ENCODE results near the gene CNTFR.

Gene CNTFR

DNA sequence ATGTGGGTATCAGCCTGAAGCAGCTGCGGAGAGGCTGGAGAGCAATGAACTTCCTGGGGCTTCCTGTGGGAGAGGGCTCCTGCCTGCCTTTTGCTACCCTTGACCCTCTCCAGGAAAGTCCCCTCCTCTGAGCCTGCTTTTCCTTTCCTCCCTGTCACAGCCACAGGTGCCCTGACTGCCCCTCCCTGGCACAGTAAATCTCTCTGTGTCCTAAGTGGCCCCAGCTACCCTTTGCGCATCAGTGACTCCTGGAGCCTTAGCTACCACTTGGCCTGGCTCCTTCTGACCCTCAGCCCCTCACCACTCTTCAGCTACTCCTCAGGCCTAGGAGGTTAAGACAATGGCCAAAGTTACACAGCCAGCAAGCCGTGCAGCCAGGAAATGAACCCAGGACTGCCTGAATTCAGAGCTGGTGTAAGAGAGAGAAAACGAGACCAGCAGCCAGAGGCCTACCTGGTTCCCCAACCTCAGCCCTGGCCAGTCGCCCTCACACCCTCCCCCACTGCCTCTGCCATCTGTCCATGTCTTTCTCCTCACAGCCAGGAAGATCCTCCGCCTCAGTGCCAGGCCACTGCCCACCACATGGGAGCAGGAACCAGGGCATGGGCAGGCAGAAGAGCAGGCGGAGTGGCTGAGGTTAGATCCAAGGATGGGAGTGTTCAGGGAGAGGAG is 18.6 kb downstream of the CNTFR start:
- DNase-seq (ENCODE audit: low read depth in 1 of 2, low spot score in 1 of 2): no peak
- in situ Hi-C loops (cut with HindIII; ENCODE audit: low pct_unique_long_range_greater_than_20kb, low sequenced_read_pairs): no loop called here
- no peak for TF ChIP-seq JUND (IDR thresholded peaks at IDR 0.05; ENCODE audit: low read depth)

DNA sequence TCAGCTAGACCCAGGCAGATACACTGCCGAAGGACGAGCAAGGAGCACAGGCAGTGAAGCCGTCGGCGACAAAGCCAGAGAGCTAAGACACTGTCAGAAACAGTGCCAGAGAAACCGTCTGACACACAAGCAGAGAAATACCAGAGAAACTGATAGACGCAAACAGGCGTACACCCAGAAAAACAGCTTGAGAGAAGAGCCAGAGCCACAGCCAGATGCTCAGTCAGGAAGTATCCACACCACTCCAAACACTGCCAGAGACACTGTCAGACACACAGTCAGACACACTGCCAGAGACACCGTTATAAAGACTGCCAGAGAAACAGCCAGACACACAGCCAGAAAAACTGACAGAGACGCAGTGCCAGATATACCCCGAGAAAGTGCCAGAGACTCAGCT is 19.1 kb downstream of the CNTFR start:
- in situ Hi-C loops (cut with HindIII; ENCODE audit: low pct_unique_long_range_greater_than_20kb, low sequenced_read_pairs): no loop called here
- DNase-seq (ENCODE audit: low read depth in 1 of 2, low spot score in 1 of 2): no peak
- TF ChIP-seq JUND (IDR thresholded peaks at IDR 0.05; ENCODE audit: low read depth): no peak

DNA sequence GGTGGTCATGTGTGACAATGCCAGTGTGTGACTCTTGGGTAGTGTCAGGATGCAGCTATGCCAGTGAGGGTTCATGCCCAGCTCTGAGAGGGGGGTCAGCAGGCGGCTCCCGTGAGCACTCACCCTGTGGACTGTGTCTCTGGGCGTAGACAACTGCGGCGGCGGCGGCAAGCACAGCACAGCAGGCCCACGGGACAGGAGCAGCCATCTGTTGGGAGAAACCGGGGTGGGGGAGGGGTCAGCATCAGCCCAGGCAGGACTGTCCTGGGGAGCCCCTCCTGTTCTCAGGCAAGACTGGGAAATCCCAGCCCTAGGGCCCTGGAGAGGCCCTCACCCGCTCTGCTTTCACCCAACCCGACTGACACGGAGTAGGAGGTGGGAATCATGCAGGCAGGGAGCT is 20.8 kb downstream of the CNTFR start:
- no peak for TF ChIP-seq JUND (IDR thresholded peaks at IDR 0.05; ENCODE audit: low read depth)
- in situ Hi-C loops (cut with HindIII; ENCODE audit: low pct_unique_long_range_greater_than_20kb, low sequenced_read_pairs): no loop called here
- no peak for DNase-seq (ENCODE audit: low read depth in 1 of 2, low spot score in 1 of 2)

DNA sequence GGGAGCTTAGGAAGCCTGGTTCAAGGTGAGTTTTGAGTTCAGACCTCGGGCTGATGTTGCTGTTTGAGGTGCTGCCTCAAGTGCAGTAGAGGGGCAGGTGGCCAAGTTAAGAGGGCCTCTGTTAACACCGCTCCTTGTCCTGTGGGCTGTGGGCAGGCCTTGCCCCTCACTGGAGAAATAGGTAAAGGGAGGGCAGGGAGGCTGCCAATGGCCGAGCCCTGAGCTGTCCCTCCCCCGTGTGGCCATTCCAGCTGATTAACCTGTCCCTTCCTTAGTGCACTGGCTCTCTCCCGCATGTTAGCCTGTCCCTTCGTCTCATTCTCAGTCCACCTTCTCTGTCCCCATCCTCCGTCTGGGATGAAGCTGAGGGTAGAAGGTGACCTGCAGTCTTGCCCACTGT is 21.4 kb downstream of the CNTFR start:
- no peak for DNase-seq (ENCODE audit: low read depth in 1 of 2, low spot score in 1 of 2)
- in situ Hi-C loops (cut with HindIII; ENCODE audit: low pct_unique_long_range_greater_than_20kb, low sequenced_read_pairs): no loop called here
- TF ChIP-seq JUND (IDR thresholded peaks at IDR 0.05; ENCODE audit: low read depth): no peak

DNA sequence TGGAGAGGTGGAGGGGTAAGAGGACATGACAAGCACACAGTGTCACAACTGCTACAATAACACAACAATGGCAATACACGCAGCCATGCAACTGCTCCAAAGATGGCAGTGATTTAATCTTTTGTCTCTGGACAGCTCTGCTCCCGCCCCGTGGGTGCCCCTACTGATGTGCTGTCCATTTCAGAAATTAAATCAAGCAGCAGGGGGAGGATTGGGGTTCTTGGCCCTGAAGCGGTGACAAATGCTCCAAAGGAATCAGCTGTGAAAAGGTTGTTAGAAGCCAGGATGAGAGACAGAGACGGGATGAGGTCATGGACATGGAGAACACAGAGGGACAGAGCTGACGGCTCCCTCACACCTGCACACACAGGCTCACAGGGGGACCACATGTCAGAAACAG is 22.6 kb downstream of the CNTFR start:
- TF ChIP-seq JUND (IDR thresholded peaks at IDR 0.05; ENCODE audit: low read depth): no peak
- in situ Hi-C loops (cut with HindIII; ENCODE audit: low pct_unique_long_range_greater_than_20kb, low sequenced_read_pairs): no loop called here
- DNase-seq (ENCODE audit: low read depth in 1 of 2, low spot score in 1 of 2): no peak

DNA sequence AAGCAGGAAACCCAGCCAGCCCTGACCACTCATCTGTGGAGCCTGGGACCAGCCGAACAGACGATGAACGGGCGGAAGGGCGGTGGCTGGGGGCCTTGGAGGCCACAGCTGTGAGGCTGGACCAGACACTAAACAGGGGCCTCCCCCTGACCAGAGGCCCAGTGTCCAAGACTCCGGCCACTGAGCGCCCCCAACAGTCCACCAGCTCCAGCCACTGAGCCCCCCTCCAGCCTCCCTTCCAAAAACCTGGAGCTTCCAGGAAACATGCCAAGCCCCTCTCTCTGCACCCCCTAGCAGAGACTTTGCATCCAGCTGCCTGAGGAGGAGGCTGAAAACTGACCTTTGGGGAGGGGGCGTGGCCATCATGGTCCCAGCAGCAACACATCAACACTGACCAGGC is 23.2 kb downstream of the CNTFR start:
- in situ Hi-C loops (cut with HindIII; ENCODE audit: low pct_unique_long_range_greater_than_20kb, low sequenced_read_pairs): no loop called here
- no peak for TF ChIP-seq JUND (IDR thresholded peaks at IDR 0.05; ENCODE audit: low read depth)

DNA sequence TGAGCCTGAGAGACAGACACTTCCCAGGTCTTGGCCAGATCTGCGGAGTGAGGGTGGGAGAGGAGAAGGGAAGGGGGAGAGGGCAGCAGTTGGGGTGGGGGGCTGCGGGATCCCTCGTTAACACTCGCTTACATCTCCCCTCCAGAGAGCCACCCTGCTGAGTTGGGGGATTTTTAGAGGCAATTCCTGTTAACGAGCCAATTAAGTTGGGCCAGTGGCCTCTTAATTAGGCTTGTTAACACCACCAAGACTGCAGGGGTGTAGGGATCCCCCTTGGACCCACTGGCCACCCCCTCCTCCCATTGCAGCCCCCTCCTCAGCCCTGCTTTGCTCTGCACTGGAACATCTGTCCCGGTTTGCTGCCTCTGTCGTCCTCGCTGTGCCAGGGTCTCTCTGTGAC is 23.7 kb downstream of the CNTFR start:
- no peak for DNase-seq (ENCODE audit: low read depth in 1 of 2, low spot score in 1 of 2)

More for the DNA sequence above, 23.2 kb downstream of the CNTFR start:
- no peak for DNase-seq (ENCODE audit: low read depth in 1 of 2, low spot score in 1 of 2)

DNA sequence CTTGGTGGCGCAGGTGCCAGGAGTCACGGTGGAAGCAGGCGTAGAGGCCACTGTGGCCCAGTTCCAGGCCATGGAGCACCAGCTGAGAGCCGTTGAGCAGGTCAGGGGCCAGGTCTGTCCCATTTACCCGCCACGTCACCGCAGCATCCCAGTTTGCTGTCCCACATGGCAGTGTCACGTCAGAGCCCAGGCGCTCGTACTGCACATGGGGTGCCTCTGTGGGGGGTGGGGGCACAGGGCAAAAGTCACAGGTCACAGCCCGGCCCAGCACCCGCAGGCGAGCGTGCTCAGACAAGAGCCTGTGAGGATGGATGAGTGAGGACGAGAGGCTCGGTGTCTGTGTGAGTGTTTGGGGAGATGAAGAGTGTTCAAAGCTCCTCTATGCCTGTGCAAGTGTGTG is 24.9 kb downstream of the CNTFR start:
- no peak for DNase-seq (ENCODE audit: low read depth in 1 of 2, low spot score in 1 of 2)
- TF ChIP-seq JUND (IDR thresholded peaks at IDR 0.05; ENCODE audit: low read depth): no peak
- in situ Hi-C loops (cut with HindIII; ENCODE audit: low pct_unique_long_range_greater_than_20kb, low sequenced_read_pairs): no loop called here

More for the DNA sequence above, 23.7 kb downstream of the CNTFR start:
- TF ChIP-seq JUND (IDR thresholded peaks at IDR 0.05; ENCODE audit: low read depth): no peak
- in situ Hi-C loops (cut with HindIII; ENCODE audit: low pct_unique_long_range_greater_than_20kb, low sequenced_read_pairs): no loop called here

DNA sequence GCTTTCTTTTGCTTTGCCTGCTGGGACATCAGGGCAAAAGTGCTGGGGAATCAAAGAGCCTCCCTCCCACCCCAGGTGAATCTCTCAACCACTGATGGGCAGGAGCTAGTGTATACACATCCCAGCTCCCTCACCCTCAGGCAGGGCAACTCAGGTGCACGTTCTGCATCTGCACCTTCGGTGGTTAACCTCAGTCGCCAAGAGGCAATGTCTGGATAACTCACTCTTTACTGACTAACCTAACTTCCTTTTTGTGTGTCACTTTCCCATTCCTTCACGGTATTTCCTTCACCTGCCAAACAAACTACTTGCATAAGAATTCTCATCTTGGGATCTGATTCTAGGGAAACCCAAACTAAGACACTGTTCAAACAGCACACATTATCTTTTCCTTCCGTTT is 26.3 kb downstream of the CNTFR start:
- TF ChIP-seq JUND (IDR thresholded peaks at IDR 0.05; ENCODE audit: low read depth): no peak
- in situ Hi-C loops (cut with HindIII; ENCODE audit: low pct_unique_long_range_greater_than_20kb, low sequenced_read_pairs): no loop called here
- DNase-seq (ENCODE audit: low read depth in 1 of 2, low spot score in 1 of 2): no peak

DNA sequence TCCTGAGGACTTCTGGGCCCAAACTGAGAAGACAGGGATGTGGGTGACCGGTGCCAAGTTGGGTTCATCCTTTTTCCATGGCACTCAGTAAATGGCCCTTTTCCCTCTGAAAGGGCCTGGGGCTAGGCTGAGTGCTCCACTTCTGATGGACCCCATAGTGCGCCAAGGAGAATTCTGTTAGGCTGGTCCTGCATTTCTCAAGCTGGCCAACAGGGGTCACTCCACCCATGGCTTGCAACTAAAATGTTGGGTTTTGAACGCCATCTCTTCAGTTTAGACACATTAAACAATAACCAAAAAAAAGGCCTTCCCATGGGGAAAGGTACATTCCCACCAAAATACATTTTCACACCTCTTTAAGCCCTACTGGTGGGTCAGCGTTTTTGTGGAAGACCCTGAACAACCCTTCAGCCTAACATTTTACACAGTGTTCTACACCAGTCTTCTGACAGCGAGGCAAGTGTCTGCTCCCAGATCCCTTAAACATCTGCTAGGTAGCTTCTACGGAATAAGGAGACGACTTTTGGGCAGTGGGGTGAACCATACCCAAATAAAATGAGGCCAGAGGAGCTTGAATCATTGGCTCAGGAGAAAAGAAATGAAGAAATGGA is 27.3 kb downstream of the CNTFR start:
- no peak for TF ChIP-seq JUND (IDR thresholded peaks at IDR 0.05; ENCODE audit: low read depth)
- DNase-seq (ENCODE audit: low read depth in 1 of 2, low spot score in 1 of 2): no peak
- in situ Hi-C loops (cut with HindIII; ENCODE audit: low pct_unique_long_range_greater_than_20kb, low sequenced_read_pairs): no loop called here

DNA sequence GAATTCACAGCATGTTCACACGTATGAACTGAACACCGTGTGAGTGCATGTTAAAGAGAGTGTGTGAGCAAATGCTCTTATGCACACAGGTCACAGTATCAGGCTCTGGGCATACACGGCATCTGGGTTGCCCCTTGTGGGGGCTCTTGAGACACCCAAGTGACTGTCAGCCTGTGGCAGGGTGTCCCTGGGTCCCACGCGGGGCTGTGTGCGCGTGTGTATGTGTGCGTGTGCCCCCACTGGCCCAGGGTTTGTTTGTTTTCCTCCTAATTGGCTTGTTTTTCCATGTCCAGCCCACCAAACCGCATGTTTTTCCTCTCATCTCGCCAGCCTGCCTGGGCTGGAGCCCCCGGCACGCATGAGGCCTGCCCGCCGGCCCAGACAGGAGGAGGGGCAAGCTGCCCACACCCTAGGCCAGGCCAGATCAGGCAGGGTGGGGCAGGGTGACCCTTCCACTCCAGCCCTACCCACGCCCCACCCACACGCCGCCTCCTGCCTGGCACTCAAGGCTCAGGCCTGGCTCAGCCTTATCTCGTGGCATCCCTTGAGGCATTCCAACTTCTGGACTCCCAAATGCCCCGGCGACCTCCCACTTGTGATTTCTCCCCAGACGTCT is 28.8 kb downstream of the CNTFR start:
- DNase-seq (ENCODE audit: low read depth in 1 of 2, low spot score in 1 of 2): no peak
- in situ Hi-C loops (cut with HindIII; ENCODE audit: low pct_unique_long_range_greater_than_20kb, low sequenced_read_pairs): no loop called here
- no peak for TF ChIP-seq JUND (IDR thresholded peaks at IDR 0.05; ENCODE audit: low read depth)

DNA sequence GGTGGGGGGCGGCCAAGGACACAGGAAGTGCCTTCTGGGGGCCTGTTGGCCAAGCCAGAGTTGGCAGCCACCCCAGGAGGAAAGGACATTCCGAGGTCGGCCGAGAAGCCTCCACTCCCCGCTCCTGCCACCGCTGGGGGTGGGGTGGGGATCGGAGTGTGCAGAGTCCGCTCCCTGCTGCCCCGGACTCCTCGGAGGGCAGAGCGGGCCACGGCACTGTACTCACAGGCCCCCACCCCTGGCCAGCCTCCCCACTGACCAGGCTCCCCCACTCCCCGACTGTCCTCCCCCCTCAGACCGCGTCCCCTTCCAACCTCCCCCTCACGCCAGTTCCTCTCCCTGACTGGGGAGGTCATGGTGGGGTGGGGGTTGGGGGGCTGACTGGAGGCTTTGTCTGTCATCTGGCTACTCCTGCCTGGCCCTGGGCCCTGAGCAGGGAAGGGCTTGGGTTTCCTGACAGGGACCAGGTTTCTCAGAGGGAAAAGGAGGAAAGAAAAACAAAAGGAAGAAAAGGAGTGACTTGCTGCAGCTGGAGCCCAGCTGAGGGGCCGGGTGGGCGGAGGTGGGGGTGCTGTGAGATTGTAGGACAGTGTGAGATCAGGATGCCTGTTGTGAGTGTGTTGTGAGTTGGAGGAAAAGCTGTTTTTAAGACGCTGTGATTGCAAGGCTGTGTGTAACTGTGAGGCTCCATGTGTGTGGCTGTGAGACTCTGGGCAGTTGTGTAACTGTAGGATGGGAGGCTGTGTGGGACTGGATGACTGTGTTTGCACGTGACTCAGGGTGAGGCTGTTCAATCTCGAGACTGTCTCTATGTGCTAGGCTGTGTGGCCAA is 29.7 kb downstream of the CNTFR start:
- DNase-seq (ENCODE audit: low read depth in 1 of 2, low spot score in 1 of 2): no peak
- no peak for TF ChIP-seq JUND (IDR thresholded peaks at IDR 0.05; ENCODE audit: low read depth)
- in situ Hi-C loops (cut with HindIII; ENCODE audit: low pct_unique_long_range_greater_than_20kb, low sequenced_read_pairs): no loop called here

Data from T47D (cell line).